CD4-positive, alpha-beta T cell (primary cell): ENCODE measurements around the gene PIP5K1B. TPM values are rescaled to one million over a fixed set of nuclear protein-coding genes. Genes with fewer than 3 reads are reported as not detected.

Experiments
- ATAC-seq: fragments of 200-7000 bp; cut with Tn5 transposase; one replicate; pipeline ENCODE4 v1.10.0; 2022; ENCODE audit warnings: mild to moderate bottlenecking; ENCODE audit not compliant: poor library complexity
- CTCF ChIA-PET: fragments of 350-600 bp; sonication (Branson Sonifier 250); formaldehyde crosslinking; loops from one replicate; lab custom pipeline; 2021; ENCODE audit warnings: antibody characterized with exemption, inconsistent platforms; lab: Charles Lee
- POLR2A ChIA-PET: fragments of 350-600 bp; sonication (Branson Sonifier 250); formaldehyde crosslinking; loops from one replicate; lab custom pipeline; 2021; ENCODE audit warnings: antibody characterized with exemption, inconsistent platforms; lab: Charles Lee
- DNase-seq, 14 experiments: peaks; one replicate each; pipeline ENCODE4 v3.0.0-alpha.2; 2013 to 2020; ENCODE audit warnings: mixed read lengths in 2 of 14
- H3K27ac ChIP-seq, 2 donors: one replicate each; pipeline versions ENCODE4 v1.5.1 to v1.7.0; 2013; ENCODE audit warnings: low read length in 2 of 2, low read depth in 1 of 2, mild to moderate bottlenecking in 1 of 2
- H3K27me3 ChIP-seq, 2 experiments: 1 replicate in 1 of 2; 2 replicates in 1 of 2; pipeline versions ENCODE4 v1.6.1 to v1.7.0; 2013; ENCODE audit warnings: low read length in 2 of 2, control low read depth in 1 of 2, mild to moderate bottlenecking in 1 of 2, moderate library complexity in 1 of 2; ENCODE audit not compliant: insufficient read depth in 2 of 2, control insufficient read depth in 1 of 2
- H3K36me3 ChIP-seq: one replicate; pipeline ENCODE4 v1.6.1; 2013; ENCODE audit warnings: low read length, control low read depth; ENCODE audit not compliant: insufficient read depth
- H3K4me1 ChIP-seq: one replicate; pipeline ENCODE4 v1.6.1; 2013; ENCODE audit warnings: low read length, control low read depth; ENCODE audit not compliant: insufficient read depth
- H3K4me3 ChIP-seq: one replicate; pipeline ENCODE4 v1.5.1; 2013; ENCODE audit warnings: mild to moderate bottlenecking, low read length, moderate library complexity
- H3K9me3 ChIP-seq, 2 experiments: 1 replicate in 1 of 2; 2 replicates in 1 of 2; pipeline versions ENCODE4 v1.6.1 to v1.7.0; 2013; ENCODE audit warnings: low read length in 2 of 2, mild to moderate bottlenecking in 2 of 2, control low read depth in 1 of 2, moderate library complexity in 1 of 2; ENCODE audit not compliant: control insufficient read depth in 1 of 2, insufficient read depth in 1 of 2
- H3K27ac Mint-ChIP-seq: one replicate; pipeline ENCODE4 v1.8.0; 2020; ENCODE audit warnings: mixed read lengths
- H3K27me3 Mint-ChIP-seq: one replicate; pipeline ENCODE4 v1.8.0; 2021; ENCODE audit warnings: mixed read lengths
- H3K36me3 Mint-ChIP-seq: one replicate; pipeline ENCODE4 v1.8.0; 2021; ENCODE audit warnings: low read depth, mixed read lengths
- H3K4me1 Mint-ChIP-seq: one replicate; pipeline ENCODE4 v1.8.0; 2021; ENCODE audit warnings: low read depth, mixed read lengths
- H3K4me3 Mint-ChIP-seq: one replicate; pipeline ENCODE4 v1.8.0; 2020; ENCODE audit warnings: mild to moderate bottlenecking, mixed read lengths
- H3K9me3 Mint-ChIP-seq: one replicate; pipeline ENCODE4 v1.8.0; 2020; ENCODE audit warnings: mixed read lengths
- CTCF ChIP-seq: fragments of 200-600 bp; IDR thresholded peaks from one replicate; pipeline ENCODE4 v1.8.0; 2022; ENCODE audit warnings: antibody characterized with exemption, mild to moderate bottlenecking
- intact Hi-C, 2 experiments: fragments of 100-400 bp; cut with DNase I in 1 of 2; cut with micrococcal nuclease in 1 of 2; formaldehyde crosslinking; loops; one replicate each; pipeline versions ENCODE4 v1.15.1 to v1.9.0; 2023 to 2025; cut with DNase I, micrococcal nuclease
- total RNA-seq, 174 experiments: library from RNA in 2 of 174; stranded (reverse) in 2 of 174; gene quantifications; one replicate each; pipeline ENCODE4 v1.2.3 and lab custom pipeline; 2021 to 2026

The PIP5K1B gene
- total RNA-seq, 2 experiments from 2014 or later, result not detected

GRCh38 chr9:68740561-68740960 is 35.5 kb downstream of the PIP5K1B start:
- DNase-seq (no peak), ATAC-seq (no peak)
- CTCF ChIA-PET, result no interaction called here
- Mint-ChIP-seq H3K4me3 (no peak overlapping the region), H3K27me3 (peaks cover 13% of the 10 kb centered on the region), H3K36me3 (no peaks in the 10 kb centered on the region), H3K4me1 (no peaks in the 10 kb centered on the region), H3K9me3 (no peaks in the 10 kb centered on the region), H3K27ac (no peak overlapping the region)
- TF ChIP-seq CTCF, result no peak
- H3K9me3 ChIP-seq, result no peaks in the 10 kb centered on the region
- H3K4me3 ChIP-seq, result no peak overlapping the region
- no peaks in the 10 kb centered on the region for H3K27me3 ChIP-seq
- POLR2A ChIA-PET, result no interaction called here
- no peaks in the 10 kb centered on the region for H3K36me3 ChIP-seq
- H3K4me1 ChIP-seq, result no peaks in the 10 kb centered on the region
- no peak overlapping the region for H3K27ac ChIP-seq
- intact Hi-C loops, result no loop called here

- Mint-ChIP-seq H3K9me3 (no peaks in the 10 kb centered on the region), H3K36me3 (no peaks in the 10 kb centered on the region), H3K4me3 (no peak overlapping the region), H3K27me3 (peaks cover 9% of the 10 kb centered on the region), H3K4me1 (no peaks in the 10 kb centered on the region), H3K27ac (no peak overlapping the region)
- no peaks in the 10 kb centered on the region for H3K4me1 ChIP-seq
- no peaks in the 10 kb centered on the region for H3K36me3 ChIP-seq
- DNase-seq, result no peak
- TF ChIP-seq CTCF, result no peak
- H3K4me3 ChIP-seq, result no peak overlapping the region
- H3K27ac ChIP-seq, result no peak overlapping the region
- intact Hi-C loops, result no loop called here
- H3K9me3 ChIP-seq, result no peaks in the 10 kb centered on the region
- ATAC-seq, result no peak
- ChIA-PET CTCF (no interaction called here), POLR2A (no interaction called here)
- H3K27me3 ChIP-seq, result no peaks in the 10 kb centered on the region
These were observed 36.2 kb downstream of the PIP5K1B start for GRCh38 chr9:68741234-68741633.

GRCh38 chr9:68741704-68742332 is 36.8 kb downstream of the PIP5K1B start:
- no peak overlapping the region for H3K27ac ChIP-seq
- Mint-ChIP-seq H3K27ac (no peak overlapping the region), H3K36me3 (no peaks in the 10 kb centered on the region), H3K4me1 (no peaks in the 10 kb centered on the region), H3K4me3 (no peak overlapping the region), H3K27me3 (peaks cover 4% of the 10 kb centered on the region), H3K9me3 (no peaks in the 10 kb centered on the region)
- ATAC-seq (no peak), DNase-seq (no peak)
- ChIA-PET POLR2A (no interaction called here), CTCF (no interaction called here)
- no peak overlapping the region for H3K4me3 ChIP-seq
- H3K9me3 ChIP-seq, result no peaks in the 10 kb centered on the region
- H3K27me3 ChIP-seq, result no peaks in the 10 kb centered on the region
- no peaks in the 10 kb centered on the region for H3K36me3 ChIP-seq
- no peak for TF ChIP-seq CTCF
- no peaks in the 10 kb centered on the region for H3K4me1 ChIP-seq
- intact Hi-C loops, result no loop called here
